HG03064 (cell line): ENCODE results near the gene UMODL1.
"Not testable (repeated sequence)": the region's sequence is repeated elsewhere in the genome, so short reads cannot be mapped to it uniquely, and the experiment has no call there.

Source experiments
- ATAC-seq: cut with Tn5 transposase; IDR thresholded peaks from one replicate; pipeline ENCODE4 v1.9.1; 2021; ENCODE audit warnings: low read depth; ENCODE audit not compliant: unreplicated experiment

Gene UMODL1

DNA sequence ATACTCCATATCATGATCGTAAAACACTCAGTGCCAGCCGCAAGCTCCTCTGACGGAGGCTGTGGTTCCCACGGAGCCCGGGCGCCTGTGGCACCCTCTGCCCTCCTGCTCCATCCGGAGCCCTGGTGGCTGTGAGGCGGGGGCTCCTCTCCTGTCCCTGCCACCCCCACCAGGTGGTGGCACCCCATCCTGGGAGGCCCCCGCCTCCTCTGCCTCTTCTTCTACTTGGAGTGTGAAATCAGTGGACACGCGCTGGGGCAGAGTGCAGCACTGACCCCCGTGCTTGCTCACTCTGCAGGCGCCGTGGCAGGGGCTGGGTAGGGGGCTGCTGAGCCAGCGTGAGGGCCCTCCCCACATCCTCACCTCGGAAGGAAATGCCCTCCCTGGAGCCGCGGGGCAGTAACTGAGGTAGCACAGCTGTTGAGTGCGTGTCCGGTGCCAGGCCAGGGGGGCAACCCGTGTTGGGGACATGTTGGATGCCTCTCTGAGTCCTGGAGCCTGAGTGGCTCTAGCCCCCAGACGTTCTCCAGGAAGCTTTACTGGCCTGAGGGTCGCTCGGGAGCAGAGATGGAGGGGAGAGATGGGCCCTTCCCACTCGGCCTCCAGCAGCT lies 89.1 kb downstream of the UMODL1 start:
- ATAC-seq: no peak

DNA sequence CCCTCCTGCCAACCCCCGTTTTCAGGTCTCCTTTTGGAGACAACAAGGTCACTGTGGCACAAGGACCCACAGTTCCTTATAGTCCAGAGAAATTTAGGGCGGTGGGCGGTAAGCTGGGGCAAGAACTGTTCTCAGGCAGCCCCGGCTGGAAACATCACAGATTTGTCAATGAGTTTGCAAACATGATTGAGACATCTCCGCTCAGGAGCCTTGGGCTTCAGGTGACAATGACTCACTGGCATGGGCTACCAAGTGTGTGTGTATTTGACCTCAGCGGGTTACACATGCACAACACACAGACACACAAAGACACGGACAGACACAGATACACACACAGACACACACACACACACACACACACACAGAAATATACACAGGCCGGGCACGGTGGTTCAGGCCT lies 89.6 kb downstream of the UMODL1 start:
- ATAC-seq: no peak

DNA sequence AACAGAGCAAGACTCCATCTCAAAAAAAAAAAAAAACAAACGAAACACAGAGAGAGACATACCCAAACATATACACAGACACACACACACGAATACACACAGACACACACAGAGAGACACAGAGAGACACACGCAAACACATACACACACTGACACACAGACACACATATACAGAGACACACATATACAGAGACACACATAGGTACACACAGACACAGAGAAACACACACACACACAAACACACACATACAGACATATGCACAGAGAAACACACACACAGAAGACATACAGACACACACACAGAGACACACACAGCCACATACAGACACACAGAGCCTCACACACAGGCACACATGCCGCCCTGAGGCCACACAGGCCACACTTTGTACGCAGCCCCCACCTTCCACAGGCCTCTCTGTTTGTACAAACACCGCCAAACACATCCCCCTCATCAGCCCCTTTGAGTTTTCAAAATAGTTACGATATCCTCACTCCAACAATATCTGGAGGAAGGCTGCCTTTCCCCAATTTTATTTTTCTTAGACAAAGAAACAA lies 90.4 kb downstream of the UMODL1 start:
- no peak for ATAC-seq

DNA sequence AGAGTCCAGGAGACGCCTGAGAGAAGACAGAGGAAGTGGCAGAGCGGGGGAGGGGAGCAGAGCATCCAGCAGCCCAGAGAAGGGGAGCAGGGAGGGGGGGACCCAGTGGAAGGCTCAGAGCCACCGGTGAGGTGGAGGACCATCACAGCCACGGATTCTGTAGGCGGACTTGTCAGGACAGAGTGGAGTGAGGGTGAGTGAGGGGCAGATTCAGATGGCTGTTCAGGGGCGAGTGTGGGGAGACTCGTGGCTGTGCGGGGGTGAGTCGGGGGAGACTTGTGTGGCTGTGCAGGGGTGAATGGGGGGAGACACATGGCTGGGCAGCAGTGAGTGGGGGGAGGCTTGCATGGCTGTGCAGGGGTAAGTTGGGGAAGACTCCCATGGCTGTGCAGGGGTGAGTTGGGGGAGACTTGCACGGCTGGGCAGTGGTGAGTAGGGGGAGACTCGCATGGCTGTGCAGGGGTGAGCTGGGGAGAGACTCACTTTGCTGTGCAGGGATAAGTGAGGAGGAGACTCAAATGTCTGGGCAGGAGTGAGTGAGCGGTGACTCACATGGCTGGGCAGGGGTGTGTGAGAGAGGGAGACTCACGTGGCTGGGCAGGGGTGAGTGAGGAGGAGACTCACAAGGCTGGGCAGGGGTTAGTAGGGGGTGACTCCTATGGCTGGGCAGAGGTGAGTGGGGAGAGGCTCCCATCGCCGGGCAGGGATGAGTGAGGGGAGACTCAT lies 91.0 kb downstream of the UMODL1 start:
- no peak for ATAC-seq

DNA sequence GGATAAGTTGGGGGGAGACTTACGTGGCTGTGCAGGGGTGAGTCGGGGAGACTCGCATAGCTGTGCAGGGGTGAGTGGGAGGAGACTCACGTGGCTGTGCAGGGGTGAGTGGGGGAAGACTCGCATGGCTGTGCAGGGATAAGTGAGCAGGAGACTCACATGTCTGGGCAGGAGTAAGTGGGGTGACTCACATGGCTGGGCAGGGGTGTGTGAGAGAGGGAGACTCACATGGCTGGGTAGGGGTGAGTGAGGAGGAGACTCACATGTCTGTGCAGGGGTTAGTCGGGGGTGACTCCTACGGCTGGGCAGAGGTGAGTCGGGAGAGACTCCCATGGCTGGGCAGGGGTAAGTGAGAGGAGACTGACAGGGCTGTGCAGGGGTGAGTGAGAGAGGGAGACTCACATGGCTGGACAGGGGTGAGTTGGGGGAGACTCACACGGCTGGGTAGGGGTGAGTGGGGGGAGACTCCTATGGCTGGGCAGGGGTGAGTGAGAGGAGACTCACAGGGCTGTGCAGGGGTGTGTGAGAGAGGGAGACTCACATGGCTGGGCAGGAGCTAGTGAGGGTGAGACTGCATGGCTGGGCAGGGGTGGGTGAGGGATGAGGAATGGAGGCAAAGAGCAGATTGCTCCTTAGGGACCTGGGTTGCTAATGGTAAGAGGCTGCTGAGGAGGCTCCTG lies 91.9 kb downstream of the UMODL1 start:
- ATAC-seq: no peak

DNA sequence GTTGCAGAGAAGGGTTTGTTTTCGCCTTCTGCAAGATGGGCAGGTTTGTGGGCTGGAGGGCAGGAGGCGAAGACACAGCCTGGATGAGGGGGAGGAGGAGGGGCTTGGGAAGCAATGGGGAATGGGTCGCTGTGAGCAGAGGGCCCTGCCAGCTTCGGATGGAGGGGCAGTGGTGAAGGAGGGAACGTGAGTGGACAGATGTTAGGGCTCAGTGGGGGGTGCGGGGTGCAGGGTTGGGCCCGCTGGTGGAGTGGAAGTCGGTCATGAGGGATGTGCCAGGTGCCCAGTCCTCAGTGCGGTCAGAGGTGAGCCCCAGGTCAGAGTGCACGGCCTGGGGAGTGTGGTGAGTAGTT lies 92.4 kb downstream of the UMODL1 start:
- ATAC-seq: no peak

DNA sequence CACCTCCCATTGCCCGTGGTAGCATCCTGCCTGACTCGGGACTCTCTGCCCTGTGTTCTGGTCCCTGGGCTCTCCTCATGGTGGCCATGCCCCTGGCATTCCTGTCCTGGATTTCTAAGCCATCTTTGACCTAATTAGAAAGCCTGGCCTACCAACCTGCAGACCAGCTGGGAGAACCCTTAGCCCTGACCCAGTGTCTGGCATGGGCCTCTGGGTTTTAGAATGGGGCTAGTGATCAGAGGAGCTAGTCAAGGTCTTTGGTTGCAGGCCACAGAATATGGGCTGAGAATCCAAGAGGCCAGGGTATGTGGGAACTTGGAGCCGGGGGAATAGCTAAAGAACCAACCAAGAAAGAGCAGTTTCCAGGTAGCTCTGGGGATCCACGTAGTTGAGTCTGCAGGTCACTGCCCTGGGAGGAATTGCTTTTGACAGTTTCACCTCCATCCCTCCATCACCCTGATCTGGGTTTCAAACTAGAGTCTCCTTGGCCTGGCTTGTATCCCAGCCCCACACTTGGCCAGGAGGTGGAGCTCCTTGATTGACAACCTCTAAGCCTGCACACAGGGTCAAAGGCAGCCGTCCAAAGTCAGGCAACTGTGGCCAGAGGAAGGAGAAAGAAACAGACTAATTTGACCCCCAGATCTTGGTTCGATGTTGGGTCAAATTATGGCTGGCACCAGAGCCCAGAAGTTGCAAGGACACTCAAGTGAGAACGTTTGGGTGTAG lies 93.1 kb downstream of the UMODL1 start:
- ATAC-seq: no peak

DNA sequence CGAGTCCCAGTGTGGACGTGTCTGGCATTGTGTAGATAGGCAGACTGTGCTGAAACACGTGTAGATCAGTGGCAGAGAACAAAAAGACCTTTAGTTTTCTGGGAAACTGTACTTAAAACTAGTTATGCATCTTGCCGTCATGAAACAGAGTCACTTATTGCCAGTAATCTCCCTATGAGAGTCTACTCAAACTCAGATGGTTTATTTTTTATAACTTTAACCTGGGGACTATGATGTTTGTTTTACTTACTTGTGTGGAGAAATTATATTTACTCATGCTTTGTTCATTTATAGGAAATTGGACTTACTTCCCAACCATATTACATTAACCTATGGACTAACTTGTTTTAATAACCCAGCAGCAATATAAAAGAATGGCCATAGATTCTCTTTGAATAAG lies 93.7 kb downstream of the UMODL1 start:
- no peak for ATAC-seq

DNA sequence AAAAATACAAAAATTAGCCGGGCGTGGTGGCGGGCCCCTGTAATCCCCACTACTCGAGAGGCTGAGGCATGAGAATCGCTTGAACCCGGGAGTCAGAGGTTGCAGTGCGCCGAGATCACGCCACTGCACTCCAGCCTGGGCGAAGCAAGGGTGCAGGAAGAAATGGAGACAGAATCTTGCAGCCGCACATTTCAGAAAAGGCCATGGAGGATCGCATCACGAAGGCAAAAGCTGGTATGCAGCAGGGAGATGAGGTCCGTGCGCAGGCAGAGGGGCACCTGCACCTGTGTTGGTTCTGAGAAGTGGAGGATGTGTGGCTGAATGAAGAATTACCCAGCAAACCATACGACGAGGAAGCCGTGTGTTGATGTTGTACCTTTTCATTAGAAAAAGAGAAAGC lies 94.8 kb downstream of the UMODL1 start:
- no peak for ATAC-seq

DNA sequence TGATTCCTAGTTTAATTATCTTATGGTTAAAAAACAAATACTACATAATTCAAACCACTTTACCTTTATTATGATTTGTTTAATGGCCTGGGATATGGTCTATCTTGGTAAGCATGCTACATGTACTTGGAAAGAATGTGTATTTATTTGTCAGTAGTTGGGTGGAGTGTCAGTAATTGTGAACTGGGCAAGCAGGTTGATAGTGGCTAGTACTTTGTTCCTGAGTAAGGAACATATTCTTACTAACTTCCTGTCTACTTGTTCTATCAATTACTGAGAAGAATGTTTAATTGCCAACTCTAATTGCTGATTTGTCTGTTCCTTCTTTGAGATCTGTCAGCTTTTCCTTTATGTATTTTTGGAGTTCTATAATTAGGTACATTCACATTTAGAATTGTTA lies 98.6 kb downstream of the UMODL1 start:
- no peak for ATAC-seq

DNA sequence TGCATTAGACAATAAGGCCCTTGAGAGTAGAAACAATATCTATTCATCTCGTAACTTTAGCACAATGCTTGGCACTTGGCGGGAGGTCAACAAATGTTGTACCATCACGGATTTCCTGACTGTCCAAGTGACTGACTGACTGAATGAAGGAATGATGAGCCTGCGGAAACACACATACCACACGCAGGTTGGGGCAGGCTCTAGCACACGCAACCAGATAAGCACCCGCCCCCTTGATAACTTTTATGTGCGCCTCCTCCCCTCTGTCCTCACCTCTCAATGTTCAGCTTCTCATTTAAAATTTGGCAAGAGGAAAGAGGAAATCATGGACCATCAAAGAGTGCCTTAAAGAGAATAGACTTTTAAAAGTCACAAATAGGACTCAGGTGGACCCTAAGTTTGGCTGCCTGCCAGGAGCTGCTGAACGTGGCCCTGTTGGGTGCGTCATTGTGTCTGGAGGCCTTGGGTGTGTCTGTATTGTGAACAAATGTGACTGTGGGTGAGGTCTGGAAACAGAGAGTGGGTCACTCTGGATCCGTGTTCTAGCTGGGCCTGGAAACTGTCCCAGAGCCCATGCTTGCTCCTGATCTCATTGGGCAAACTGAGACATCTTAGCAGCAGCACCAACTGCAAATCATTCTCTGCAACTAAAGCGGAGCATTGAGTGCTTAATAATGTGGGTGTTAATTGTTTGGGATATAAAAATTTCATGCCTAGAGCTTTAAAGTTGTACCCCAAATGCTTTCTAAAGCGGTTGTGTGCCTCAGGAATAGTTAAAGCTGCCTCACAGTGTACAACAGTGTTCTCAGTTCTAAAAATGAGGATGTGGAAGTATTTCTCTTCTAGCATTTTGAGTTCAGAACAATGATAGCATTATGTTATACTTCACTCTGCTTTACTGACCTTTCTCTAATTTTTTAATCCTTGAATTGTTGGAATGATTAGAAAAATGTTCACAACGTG lies 100.3 kb downstream of the UMODL1 start:
- ATAC-seq: no peak

DNA sequence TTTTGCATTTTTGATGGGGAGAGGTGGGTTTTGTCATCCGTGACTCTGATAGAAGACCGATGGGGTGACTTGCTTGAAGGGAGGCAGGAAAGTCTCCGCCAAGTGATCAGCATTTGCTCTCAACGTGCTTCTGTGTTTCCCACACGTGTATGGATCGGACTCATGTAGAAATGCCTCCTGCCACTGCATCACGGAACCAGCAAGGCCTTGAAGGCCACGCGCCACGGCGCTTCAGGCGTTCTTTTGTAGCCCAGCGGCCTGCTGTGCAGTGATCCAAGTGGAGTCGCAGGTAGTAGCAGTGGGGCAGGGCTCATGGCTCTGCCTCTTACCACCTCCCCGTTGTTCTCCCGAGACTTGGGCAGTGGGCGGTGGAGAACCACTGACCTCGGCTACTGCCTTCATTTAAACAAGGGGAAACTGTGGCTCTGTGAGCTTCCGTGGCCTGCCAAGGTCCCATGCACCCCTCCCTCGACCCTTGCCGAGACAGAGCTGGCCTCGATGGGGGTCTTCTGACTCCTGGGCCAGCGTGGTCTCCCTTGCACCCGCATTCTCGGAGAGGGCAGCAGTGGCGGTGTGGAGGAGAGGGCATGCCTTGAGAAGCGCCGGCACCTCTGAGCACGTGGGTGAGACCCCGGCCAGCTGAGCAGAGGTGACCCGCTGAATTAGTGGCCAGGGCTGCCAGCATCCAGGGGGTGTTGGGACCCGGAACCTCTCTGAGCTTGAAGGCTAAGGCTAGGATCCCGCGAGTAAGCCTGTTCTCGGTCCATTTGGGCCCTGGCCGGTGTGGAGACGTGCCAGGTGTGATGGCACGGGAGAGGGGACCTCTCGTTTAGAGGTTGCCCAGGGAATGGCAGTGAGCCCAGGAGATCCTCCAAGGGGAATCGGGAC lies 101.7 kb downstream of the UMODL1 start:
- ATAC-seq: no peak

DNA sequence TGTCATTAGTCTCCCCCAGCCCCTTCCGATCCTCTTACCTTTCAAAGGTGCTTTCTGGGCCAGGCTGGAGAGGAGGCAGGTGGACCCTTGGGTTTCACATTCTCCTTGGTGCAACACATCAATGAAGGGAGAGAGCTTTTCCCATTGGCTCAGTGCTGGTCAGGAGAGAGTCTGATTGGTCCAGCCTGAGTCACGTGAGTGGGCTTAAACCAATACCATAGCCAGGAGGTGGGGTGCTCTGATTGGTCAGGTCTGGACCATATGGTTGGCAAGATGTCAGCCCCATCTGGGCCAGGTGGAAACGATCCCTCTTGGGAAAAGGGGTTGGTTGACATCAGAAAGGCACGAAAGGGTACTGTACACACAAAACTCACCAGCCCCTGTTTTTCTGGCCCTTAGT lies 103.1 kb downstream of the UMODL1 start:
- ATAC-seq: no peak

DNA sequence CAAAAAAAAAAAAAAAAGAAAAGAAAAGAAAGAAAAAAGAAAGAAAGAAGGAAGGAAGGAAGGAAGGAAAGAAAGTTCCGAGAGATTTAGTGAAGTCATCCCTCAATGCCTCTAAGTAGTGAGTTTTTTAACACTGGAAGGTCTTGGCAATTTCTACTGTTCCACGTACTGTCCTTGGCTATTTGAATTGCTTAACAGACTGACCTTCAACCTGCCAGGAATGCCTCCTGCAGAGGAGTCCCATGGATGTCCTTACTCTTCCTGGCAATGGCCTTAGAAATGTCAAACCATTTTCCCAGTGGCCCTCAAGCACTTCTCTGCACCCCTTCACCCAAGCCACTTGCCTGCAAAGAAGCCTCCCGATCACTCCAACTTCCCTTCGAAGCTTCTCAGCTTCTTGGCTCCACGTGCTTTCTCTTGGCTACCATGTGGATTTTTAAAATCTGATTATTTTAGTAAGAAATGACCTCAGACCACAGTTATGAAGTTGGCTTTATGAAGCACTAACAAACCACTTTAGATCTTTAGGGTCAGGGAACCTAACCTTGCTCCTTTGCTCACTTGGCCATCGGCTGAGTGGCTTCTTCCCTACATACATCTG lies 104.1 kb downstream of the UMODL1 start:
- ATAC-seq: no peak

DNA sequence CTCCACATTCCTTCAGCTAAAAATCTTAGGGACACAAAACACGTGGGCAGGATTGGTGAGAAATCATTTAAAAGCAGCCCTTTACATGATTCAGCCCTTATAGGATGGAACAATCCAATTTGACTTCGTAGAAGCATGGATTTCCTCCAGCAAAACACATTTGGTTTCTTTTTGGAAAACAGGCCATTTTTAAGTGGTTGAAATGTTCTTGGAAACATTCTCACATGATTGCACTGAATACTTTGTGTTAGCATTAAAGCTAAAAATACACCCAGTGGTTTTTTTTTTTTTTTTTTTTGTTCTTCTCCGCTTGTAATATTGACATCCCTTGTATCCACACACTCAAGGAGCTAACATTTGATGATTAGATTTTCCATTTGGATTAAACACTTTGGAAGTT lies 105.7 kb downstream of the UMODL1 start:
- ATAC-seq: no peak

DNA sequence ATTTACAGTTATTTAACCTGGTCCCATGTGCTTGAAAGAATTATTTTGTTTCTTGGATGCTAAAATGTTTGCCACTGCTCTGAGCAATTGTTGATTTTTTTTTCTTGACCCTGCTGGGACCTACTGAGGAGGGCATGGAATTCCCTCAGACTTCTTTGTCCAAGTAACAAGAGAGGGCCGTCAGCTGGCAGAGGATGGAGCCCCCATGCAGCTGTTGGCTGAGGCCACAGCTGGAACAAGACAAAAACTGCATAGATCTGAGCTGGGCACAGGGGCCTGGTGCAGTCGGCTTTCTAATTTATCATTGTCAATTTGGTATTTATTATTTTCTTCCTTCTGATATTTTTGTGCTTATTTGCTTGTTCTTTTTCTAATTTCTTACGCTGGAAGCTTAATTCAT lies 108.2 kb downstream of the UMODL1 start:
- ATAC-seq: no peak

DNA sequence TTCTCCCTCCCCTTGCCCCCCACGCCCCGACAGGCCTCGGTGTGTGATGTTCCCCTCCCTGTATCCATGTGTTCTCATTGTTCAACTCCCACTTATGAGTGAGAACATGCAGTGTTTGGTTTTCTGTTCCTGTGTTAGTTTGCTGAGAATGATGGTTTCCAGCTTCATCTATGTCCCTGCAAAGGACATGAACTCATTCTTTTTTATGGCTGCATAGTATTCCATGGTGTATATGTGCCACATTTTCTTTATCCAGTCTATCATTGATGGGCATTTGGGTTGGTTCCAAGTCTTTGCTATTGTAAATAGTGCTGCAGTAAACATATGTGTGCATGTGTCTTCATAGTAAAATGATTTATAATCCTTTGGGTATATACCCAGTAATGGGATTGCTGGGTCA lies 108.9 kb downstream of the UMODL1 start:
- ATAC-seq: not testable (repeated sequence)

DNA sequence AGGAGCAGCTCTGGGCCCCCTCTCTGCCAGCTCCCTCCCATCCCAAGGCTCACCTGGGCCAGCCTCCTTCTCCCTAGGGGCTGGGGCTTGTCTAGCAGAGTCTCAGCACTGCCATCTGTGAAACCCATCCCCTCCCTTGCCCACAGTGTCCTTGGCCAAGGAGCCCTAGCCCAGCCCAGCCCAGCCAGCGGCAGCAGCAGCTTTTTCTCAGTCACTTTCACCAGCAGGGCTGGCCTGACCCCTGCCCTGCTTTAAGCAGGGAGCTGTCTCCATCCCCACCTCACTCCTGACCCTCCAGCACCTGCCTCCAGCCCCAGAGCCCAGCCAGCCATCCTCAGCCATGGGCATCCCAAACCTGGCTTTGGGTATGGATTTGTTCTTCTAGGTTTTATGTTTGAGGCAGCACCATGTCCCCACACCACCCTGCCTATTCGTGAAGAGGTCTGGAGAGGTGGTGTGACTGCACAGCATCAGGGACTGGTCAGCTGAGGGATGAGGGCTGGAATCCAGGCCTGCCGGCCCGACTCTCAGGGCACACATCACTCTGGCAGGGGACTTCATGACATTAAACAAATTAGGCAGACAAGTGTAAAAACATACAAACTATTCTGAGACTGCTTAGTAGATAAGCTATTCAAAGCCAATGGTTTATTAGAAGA lies 111.7 kb downstream of the UMODL1 start:
- no peak for ATAC-seq
